ENCODE measurements around the gene MAP2K5.

- no peak for TF ChIP-seq CTCF (IDR thresholded peaks at IDR 0.05; ENCODE audit: low read length)
- TF ChIP-seq EZH2 (IDR thresholded peaks at IDR 0.05; ENCODE audit: borderline replicate concordance, low read length), result no peak
Measured at GRCh38 chr15:67595572-67595971, 53.1 kb downstream of the MAP2K5 start.

Data from OCI-LY1 (cell line).